Frontal cortex (tissue), 4 donors: ENCODE data around the gene CNGA2. TPM values are rescaled to one million over a fixed set of nuclear protein-coding genes. Genes with fewer than 3 reads are reported as not detected.

Experiments
- DNase-seq, 2 donors: peaks; one replicate each; pipeline ENCODE4 v3.0.0; 2012; ENCODE audit warnings: low spot score in 2 of 2
- FAIRE-seq: peaks from 2 replicates; lab custom pipeline; 2012; peaks lifted over from hg19 to GRCh38; lab: Jason Lieb, UNC
- total RNA-seq: library from RNA; depleted of rRNA; stranded (reverse); fragments of >200 nt; gene quantifications from one replicate; pipeline ENCODE4 v1.2.3, GENCODE V29; 2014
- donor health status: control.
- donor health status: control.
- donor health status: control.

CNGA2 gene
- total RNA-seq, 1 donor from 2014 or later: not detected

GRCh38 chrX:151710457-151710856 lies 24.1 kb upstream of the CNGA2 start:
- no peak for FAIRE-seq
- no peak for DNase-seq

DNA sequence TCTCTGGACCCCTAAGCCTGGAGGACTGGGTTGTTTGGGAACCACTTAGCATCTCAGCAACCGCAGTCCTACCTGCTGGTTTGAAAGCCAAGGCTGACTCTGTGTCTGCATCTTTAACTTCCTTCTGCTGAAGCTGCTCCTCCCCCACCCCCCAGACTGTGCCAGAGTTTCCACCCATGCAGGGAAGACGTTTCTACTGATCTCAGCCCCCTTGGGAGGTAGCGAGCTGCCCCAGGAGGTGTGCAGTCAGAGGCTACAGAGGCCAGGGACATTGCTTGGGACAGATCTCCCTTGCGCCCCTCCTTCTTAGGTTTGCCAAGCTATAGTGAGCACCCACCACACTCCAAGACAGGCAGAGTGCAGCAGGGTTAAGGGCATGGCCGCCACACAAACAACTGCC lies 23.4 kb upstream of the CNGA2 start:
- no peak for DNase-seq
- no peak for FAIRE-seq

DNA sequence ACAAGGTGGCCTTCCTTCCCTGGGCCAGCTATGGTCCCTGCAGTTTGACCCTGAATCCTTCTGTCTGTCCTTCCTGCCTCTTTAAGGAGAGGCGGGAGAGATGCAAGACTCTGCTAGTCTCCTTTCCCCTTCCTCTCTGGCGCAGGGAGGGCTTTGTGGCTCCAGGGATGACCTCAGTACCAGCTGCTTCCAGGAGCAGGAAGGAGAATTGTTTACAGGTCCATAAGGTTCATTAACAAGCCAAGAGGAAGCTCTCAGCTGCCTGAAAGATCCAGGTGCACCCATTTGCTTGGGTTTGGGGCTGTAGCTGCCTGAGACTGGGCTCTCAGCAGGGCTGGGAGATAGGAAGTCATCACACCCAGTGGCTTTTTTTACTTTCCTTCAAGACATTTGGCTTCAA lies 22.8 kb upstream of the CNGA2 start:
- DNase-seq: no peak
- FAIRE-seq: no peak

- no peak for DNase-seq
- FAIRE-seq: no peak
Observed at GRCh38 chrX:151712253-151712652, 22.3 kb upstream of the CNGA2 start.

- DNase-seq (no peak), FAIRE-seq (no peak)
Observed at GRCh38 chrX:151713849-151714248, 20.7 kb upstream of the CNGA2 start.

DNA sequence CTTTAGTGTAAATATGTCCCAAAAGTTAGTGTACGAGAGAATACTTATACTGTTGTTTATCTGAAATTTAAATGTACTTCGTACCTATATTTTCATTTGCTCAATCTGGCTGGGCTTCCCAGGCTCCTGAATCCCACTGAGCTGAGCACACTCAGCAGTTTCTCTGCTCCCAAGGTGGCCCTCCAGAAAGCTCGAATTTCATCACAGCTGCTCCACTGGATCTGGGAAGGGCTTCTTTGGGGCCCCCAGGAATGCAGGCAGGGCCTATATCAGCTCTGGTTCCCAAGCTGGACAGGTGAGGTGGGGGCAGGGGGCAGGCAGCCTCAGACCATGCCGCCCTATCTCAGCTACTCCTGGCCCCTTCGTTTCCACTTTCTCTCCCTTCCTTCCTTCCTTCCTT lies 20.2 kb upstream of the CNGA2 start:
- FAIRE-seq (no peak), DNase-seq (no peak)

- FAIRE-seq (no peak), DNase-seq (no peak)
Observed at GRCh38 chrX:151715752-151716151, 18.8 kb upstream of the CNGA2 start, which contains the start of gene FATE1. Gene FATE1 (plus strand): TSS chrX:151716035. CDS start chrX:151716120, 85 bp downstream.

DNA sequence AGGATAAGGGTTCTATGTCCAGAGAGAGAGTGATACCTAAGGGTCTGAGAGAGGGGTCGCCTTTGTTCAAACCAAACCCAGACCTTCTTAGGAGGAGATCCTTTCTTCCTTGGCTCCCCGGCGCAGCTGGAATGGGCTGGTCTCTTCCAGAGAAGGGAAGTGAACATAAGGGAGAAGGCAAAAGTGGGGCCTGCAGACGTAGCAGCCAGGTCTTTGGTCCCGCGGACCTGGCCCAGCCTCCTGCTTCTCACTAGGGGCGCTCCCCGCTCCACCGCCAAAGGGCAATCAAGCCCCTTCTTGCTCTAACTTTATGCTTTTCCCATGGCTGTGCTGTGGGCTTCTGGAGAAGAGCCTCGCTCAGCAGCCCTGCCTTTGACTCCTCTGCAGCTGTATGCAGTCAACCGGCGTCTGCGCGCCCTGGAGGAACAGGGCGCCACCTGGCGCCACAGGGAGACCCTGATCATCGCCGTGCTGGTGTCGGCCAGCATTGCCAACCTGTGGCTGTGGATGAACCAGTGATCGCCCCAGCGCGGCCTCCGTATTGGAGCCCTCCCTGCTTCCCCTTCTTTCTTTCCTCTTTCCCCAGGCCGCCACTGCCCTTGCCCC lies 12.2 kb upstream of the CNGA2 start:
- DNase-seq (no peak), FAIRE-seq (no peak)

- FAIRE-seq: no peak
- DNase-seq: no peak
Observed at GRCh38 chrX:151723156-151723760, 11.3 kb upstream of the CNGA2 start.

- DNase-seq (no peak), FAIRE-seq (no peak)
Observed at GRCh38 chrX:151724563-151725337, 9.8 kb upstream of the CNGA2 start.

- no peak for DNase-seq
- FAIRE-seq: no peak
Observed at GRCh38 chrX:151725338-151725614, 9.3 kb upstream of the CNGA2 start.

GRCh38 chrX:151726751-151727150 lies 7.8 kb upstream of the CNGA2 start:
- FAIRE-seq: no peak
- DNase-seq: no peak

DNA sequence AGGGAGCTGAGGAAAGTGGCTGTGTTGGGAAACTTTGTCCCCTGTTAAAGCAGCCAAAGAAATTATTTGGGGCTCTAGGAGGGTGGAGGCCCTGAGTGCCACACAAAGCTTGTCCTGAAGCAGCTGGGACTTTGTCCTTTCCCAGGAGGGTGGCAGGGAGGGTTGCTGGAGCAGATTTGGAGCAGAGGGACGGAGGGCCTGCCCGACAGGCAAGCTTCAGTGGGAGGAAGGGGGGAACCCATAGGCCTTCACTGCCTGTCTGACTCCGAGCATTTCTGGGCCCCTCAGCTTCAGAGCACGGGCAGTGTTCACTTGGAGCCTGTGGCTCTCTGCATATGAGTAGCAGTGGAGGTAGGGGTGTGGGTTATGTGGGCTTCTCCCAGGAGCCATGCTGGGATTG lies 7.2 kb upstream of the CNGA2 start:
- FAIRE-seq: no peak

GRCh38 chrX:151729056-151729725 lies 5.4 kb upstream of the CNGA2 start:
- DNase-seq: no peak
- no peak for FAIRE-seq

More for the DNA sequence above, 7.2 kb upstream of the CNGA2 start:
- DNase-seq: no peak

DNA sequence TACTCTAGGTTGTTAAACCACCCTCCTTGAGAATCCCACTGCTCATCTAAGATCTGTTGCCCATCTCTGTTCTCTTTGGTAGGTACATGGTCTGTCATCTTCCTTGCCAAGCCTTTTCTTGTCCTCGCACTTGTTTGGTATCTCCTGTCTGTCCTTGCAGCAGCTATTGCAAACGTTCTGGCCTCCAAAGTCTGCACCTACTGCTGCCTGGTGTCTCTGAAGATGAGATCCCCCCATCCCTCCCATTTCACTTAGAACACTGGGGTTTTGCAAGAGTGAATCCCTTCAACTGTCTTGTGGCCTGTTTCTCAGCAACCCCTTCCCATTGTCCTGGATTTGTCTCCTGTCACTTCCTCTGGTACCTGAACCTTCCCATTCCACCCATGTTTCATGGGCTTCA lies 673 bp downstream of the CNGA2 start:
- FAIRE-seq: no peak
- DNase-seq: no peak

DNA sequence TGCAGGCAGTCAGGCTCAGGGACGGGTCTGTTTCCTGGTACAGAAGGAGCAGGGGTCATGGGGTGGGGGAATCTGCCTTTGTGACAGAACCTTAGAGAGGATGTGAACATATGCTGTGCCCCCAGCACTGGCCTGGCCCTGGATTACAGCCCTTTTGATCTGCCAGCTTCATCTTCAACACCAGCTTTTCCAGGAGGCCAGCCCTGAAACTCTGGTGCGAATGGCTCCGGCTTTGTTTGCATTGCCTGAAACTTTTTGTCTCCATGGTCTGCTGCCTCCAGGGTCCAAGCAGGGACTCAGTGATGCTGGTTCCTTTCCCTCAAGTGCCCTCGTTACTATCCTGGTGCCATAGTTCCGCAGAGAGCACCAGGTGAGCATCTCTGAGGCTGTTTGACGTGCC lies 2.1 kb downstream of the CNGA2 start:
- FAIRE-seq: no peak
- no peak for DNase-seq

GRCh38 chrX:151737494-151737893 lies 2.9 kb downstream of the CNGA2 start:
- FAIRE-seq: no peak

GRCh38 chrX:151738751-151739150 lies 4.2 kb downstream of the CNGA2 start:
- no peak for DNase-seq
- FAIRE-seq: no peak

More at GRCh38 chrX:151737494-151737893, 2.9 kb downstream of the CNGA2 start:
- no peak for DNase-seq

DNA sequence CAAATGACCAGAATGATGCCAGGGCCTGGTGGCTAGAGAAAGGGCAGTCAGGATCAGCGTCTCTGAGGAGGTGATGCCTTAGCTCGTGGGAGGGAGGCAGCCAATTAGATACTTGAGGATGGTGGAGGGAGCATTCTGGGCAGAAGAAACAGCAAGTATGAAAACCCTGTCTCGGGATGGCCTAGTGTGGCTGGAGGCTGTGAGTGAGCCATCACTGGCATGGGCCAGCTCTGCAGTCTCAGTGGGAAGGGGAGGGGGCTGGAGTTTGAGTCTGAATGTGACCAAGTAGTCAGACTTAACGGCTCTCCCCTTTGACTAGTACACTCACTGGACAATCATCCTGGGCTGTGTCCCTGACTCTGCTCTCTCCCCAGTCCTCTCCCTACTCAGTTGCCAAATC lies 7.1 kb downstream of the CNGA2 start:
- FAIRE-seq: no peak
- DNase-seq: no peak

GRCh38 chrX:151742311-151742710 lies 7.8 kb downstream of the CNGA2 start:
- FAIRE-seq: no peak
- DNase-seq: no peak
